Panc1 (cell line): ENCODE results near the gene FOCAD. TPM values are rescaled to one million over a fixed set of nuclear protein-coding genes. Genes with fewer than 3 reads are reported as not detected.

ENCODE experiments used
- ATAC-seq: fragments of 200-7000 bp; cut with Tn5 transposase; 2 replicates; pipeline ENCODE4 v1.9.1; 2020; ENCODE audit warnings: mild to moderate bottlenecking, moderate library complexity
- BruUV-seq: library from RNA; stranded (reverse); fragments of 400-500 nt; replicated peaks from 2 replicates; lab custom pipeline; 2021; lab: Mats Ljungman, UMichigan
- CTCF ChIA-PET: fragments of 300-600 bp; sonication (Branson Sonifier 250); formaldehyde crosslinking; loops from one replicate; lab custom pipeline; 2022; ENCODE audit warnings: antibody characterized with exemption; lab: Charles Lee
- POLR2A ChIA-PET: fragments of 300-600 bp; sonication (Branson Sonifier 250); formaldehyde crosslinking; loops from one replicate; lab custom pipeline; 2022; ENCODE audit warnings: antibody characterized with exemption; lab: Charles Lee
- DNase-seq: peaks from one replicate; pipeline ENCODE4 v3.0.0-alpha.2; 2010; ENCODE audit warnings: low read depth, low spot score
- H3K27ac ChIP-seq: 2 replicates; pipeline ENCODE4 v1.5.1; 2011; ENCODE audit warnings: mild to moderate bottlenecking, low read length, inconsistent platforms
- H3K27me3 ChIP-seq: fragments of 200-500 bp; sonication (Bioruptor generic); 2 replicates; pipeline ENCODE4 v1.6.0; 2014; ENCODE audit warnings: low read length, inconsistent platforms; ENCODE audit not compliant: control insufficient read depth, insufficient read depth
- H3K36me3 ChIP-seq: fragments of 200-500 bp; sonication (Bioruptor generic); 2 replicates; pipeline ENCODE4 v1.5.1; 2014; ENCODE audit warnings: inconsistent platforms, mild to moderate bottlenecking, low read length, moderate library complexity; ENCODE audit not compliant: control insufficient read depth, insufficient read depth
- H3K4me1 ChIP-seq: 2 replicates; pipeline ENCODE4 v1.5.1; 2011; ENCODE audit warnings: inconsistent platforms, mild to moderate bottlenecking, low read length, moderate library complexity; ENCODE audit not compliant: control insufficient read depth, insufficient read depth
- H3K4me3 ChIP-seq, 2 experiments: 2 replicates each; pipeline ENCODE4 v1.5.1; 2011 to 2012; ENCODE audit warnings: low read depth in 2 of 2, low read length in 2 of 2, mild to moderate bottlenecking in 2 of 2, inconsistent platforms in 1 of 2, moderate library complexity in 1 of 2
- H3K9me3 ChIP-seq: fragments of 200-500 bp; sonication (Bioruptor generic); 2 replicates; pipeline ENCODE4 v1.5.1; 2014; ENCODE audit warnings: low read depth, mild to moderate bottlenecking, inconsistent platforms, low read length, moderate library complexity; ENCODE audit not compliant: control insufficient read depth, insufficient read depth
- POLR2AphosphoS5 ChIP-seq: IDR thresholded peaks from 2 replicates; pipeline ENCODE4 v1.6.1; 2012; ENCODE audit warnings: mild to moderate bottlenecking, low read depth, low read length, moderate library complexity
- REST ChIP-seq, 2 experiments: IDR thresholded peaks; 2 replicates each; pipeline ENCODE4 v1.6.1; 2011 to 2012; ENCODE audit warnings: low read depth in 2 of 2, control low read depth in 1 of 2, low read length in 1 of 2, mild to moderate bottlenecking in 1 of 2, moderate library complexity in 1 of 2; ENCODE audit not compliant: insufficient read depth in 1 of 2
- SIN3A ChIP-seq: IDR thresholded peaks from 2 replicates; pipeline ENCODE4 v1.6.1; 2012; ENCODE audit warnings: low read depth, mild to moderate bottlenecking, low read length, moderate library complexity, borderline replicate concordance; ENCODE audit not compliant: insufficient read depth
- TCF7L2 ChIP-seq: IDR thresholded peaks from 2 replicates; pipeline ENCODE4 v1.6.1; 2011; ENCODE audit warnings: mild to moderate bottlenecking, low read depth, low read length, inconsistent platforms
- in situ Hi-C: cut with HindIII; loops from 2 replicates; pipeline ENCODE4 v1.10.0; 2016; ENCODE audit warnings: low sequenced_read_pairs, low pct_unique_long_range_greater_than_20kb
- intact Hi-C: fragments of 100-400 bp; cut with micrococcal nuclease; formaldehyde crosslinking; loops from one replicate; pipeline ENCODE4 v1.10.0; 2022; ENCODE audit not compliant: unreplicated experiment
- total RNA-seq: library from RNA; stranded (reverse); gene quantifications from one replicate; pipeline ENCODE4 v1.2.1, GENCODE V29; 2021; ENCODE audit not compliant: unreplicated experiment
- TF ChIP-seq, protein P1 (sequence below): fragments of 450-650 bp; IDR thresholded peaks from 2 replicates; pipeline ENCODE4 v1.5.1; 2017; ENCODE audit warnings: mild to moderate bottlenecking

Gene FOCAD
- total RNA-seq, 1 experiment from 2014 or later, result 9.8 TPM

DNA sequence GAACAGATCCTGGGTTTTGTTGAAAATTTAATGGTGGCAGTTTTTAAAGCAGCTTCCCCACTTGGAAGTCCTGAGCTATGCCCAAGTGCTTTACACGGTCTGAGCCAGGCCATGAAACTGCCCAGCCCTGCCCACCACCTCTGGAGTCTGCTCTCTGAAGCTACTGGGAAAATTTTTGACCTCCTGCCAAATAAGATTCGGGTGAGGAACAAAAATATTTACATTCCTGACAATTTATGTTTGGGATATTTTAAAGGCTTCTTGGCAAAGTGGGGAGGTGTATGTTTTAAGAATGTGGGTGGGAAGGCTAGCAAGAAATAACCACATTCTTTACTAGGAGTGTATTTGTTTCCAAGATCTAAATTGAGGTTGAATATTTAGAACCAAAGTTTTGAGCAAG, 297.4 kb downstream of the FOCAD start:
- in situ Hi-C loops (no loop called here), intact Hi-C loops (no loop called here)
- no peaks in the 10 kb centered on the region for H3K9me3 ChIP-seq
- ChIA-PET CTCF (no interaction called here), POLR2A (no interaction called here)
- no peak overlapping the region for H3K4me3 ChIP-seq
- no peak for ATAC-seq
- no peaks in the 10 kb centered on the region for H3K36me3 ChIP-seq
- no peaks in the 10 kb centered on the region for H3K27me3 ChIP-seq
- no peak overlapping the region for H3K27ac ChIP-seq
- BruUV-seq, result no TSS peak
- TF ChIP-seq REST (IDR thresholded peaks at IDR 0.05; ENCODE audit: insufficient read depth in 1 of 2, low read depth in 2 of 2, low read length in 1 of 2) (no peak), SIN3A (no peak), TCF7L2 (no peak), POLR2AphosphoS5 (no peak)
- TF ChIP-seq, protein P1, sequence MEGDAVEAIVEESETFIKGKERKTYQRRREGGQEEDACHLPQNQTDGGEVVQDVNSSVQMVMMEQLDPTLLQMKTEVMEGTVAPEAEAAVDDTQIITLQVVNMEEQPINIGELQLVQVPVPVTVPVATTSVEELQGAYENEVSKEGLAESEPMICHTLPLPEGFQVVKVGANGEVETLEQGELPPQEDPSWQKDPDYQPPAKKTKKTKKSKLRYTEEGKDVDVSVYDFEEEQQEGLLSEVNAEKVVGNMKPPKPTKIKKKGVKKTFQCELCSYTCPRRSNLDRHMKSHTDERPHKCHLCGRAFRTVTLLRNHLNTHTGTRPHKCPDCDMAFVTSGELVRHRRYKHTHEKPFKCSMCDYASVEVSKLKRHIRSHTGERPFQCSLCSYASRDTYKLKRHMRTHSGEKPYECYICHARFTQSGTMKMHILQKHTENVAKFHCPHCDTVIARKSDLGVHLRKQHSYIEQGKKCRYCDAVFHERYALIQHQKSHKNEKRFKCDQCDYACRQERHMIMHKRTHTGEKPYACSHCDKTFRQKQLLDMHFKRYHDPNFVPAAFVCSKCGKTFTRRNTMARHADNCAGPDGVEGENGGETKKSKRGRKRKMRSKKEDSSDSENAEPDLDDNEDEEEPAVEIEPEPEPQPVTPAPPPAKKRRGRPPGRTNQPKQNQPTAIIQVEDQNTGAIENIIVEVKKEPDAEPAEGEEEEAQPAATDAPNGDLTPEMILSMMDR, result no peak
- no peak for DNase-seq
- H3K4me1 ChIP-seq, result no peaks in the 10 kb centered on the region

DNA sequence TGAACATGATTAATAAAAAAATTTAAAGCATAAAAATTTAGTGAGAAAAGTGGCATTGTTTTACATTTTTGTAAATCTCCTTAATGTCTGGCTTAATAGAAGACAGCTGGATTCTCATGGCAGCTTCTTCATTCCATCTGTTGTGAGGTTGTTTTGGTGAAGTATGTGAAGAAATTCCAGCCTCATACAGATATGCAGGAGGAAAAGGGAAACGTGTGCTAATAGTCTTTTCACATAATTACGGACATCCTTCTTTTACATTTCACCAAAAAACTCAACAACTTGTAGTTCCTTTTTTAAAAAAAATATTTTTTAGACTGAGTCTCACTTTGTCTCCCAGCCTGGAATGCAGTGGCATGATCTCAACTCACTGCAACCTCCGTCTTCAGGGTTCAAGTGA, 300.4 kb downstream of the FOCAD start:
- no peaks in the 10 kb centered on the region for H3K9me3 ChIP-seq
- H3K36me3 ChIP-seq, result no peaks in the 10 kb centered on the region
- BruUV-seq, result no TSS peak
- H3K4me3 ChIP-seq, result no peak overlapping the region
- CTCF ChIA-PET, result no interaction called here
- POLR2A ChIA-PET, result no interaction called here
- H3K4me1 ChIP-seq, result no peaks in the 10 kb centered on the region
- no peaks in the 10 kb centered on the region for H3K27me3 ChIP-seq
- TF ChIP-seq TCF7L2, result no peak
- no peak for TF ChIP-seq SIN3A
- TF ChIP-seq REST (IDR thresholded peaks at IDR 0.05; ENCODE audit: insufficient read depth in 1 of 2, low read depth in 2 of 2, low read length in 1 of 2), result no peak
- no peak for TF ChIP-seq POLR2AphosphoS5
- TF ChIP-seq, protein P1, result no peak
- in situ Hi-C loops (no loop called here), intact Hi-C loops (no loop called here)
- H3K27ac ChIP-seq, result no peak overlapping the region
- DNase-seq (no peak), ATAC-seq (no peak)
